Endometrium (tissue), 2 donors: ENCODE results near the gene TRIM29.

ENCODE experiments used
- FAIRE-seq: peaks from 2 replicates; lab custom pipeline; 2012; peaks lifted over from hg19 to GRCh38; lab: Jason Lieb, UNC
- donor health status: control.
- donor health status: control.

The TRIM29 gene

GRCh38 chr11:120139316-120140069 lies 1.6 kb upstream of the TRIM29 start:
- FAIRE-seq: no peak

GRCh38 chr11:120137187-120137610 lies 714 bp downstream of the TRIM29 start:
- no peak for FAIRE-seq

GRCh38 chr11:120136356-120136755 lies 1.6 kb downstream of the TRIM29 start:
- no peak for FAIRE-seq

GRCh38 chr11:120135838-120136237 lies 2.1 kb downstream of the TRIM29 start:
- FAIRE-seq: no peak

GRCh38 chr11:120134931-120135228 lies 3.0 kb downstream of the TRIM29 start:
- no peak for FAIRE-seq

GRCh38 chr11:120134106-120134930 lies 3.6 kb downstream of the TRIM29 start:
- FAIRE-seq: no peak

GRCh38 chr11:120133216-120134105 lies 4.5 kb downstream of the TRIM29 start:
- no peak for FAIRE-seq

GRCh38 chr11:120132645-120133185 lies 5.2 kb downstream of the TRIM29 start:
- no peak for FAIRE-seq

- no peak for FAIRE-seq
These were observed 5.8 kb downstream of the TRIM29 start for GRCh38 chr11:120131941-120132644.

- FAIRE-seq: no peak
These were observed 6.7 kb downstream of the TRIM29 start for GRCh38 chr11:120130991-120131760.

GRCh38 chr11:120130176-120130980 lies 7.5 kb downstream of the TRIM29 start:
- no peak for FAIRE-seq

- no peak for FAIRE-seq
These were observed 8.3 kb downstream of the TRIM29 start for GRCh38 chr11:120129570-120129969.

- no peak for FAIRE-seq
These were observed 9.4 kb downstream of the TRIM29 start for GRCh38 chr11:120128392-120129119.

- FAIRE-seq: no peak
These were observed 10.7 kb downstream of the TRIM29 start for GRCh38 chr11:120127236-120127635.

- no peak for FAIRE-seq
These were observed 11.3 kb downstream of the TRIM29 start for GRCh38 chr11:120126620-120127019.

- no peak for FAIRE-seq
These were observed 12.4 kb downstream of the TRIM29 start for GRCh38 chr11:120125509-120125908.

- FAIRE-seq: no peak
These were observed 12.9 kb downstream of the TRIM29 start for GRCh38 chr11:120125024-120125423.

- no peak for FAIRE-seq
These were observed 13.6 kb downstream of the TRIM29 start for GRCh38 chr11:120124355-120124754.

- FAIRE-seq: no peak
These were observed 14.0 kb downstream of the TRIM29 start for GRCh38 chr11:120123946-120124345.
